Left lung (tissue), 10 donors: ENCODE results near the gene MC1R. TPM values are rescaled to one million over a fixed set of nuclear protein-coding genes. Genes with fewer than 3 reads are reported as not detected.
"Not testable (repeated sequence)": the region's sequence is repeated elsewhere in the genome, so short reads cannot be mapped to it uniquely, and the experiment has no call there.

Source experiments
- ATAC-seq: fragments of 200-7000 bp; cut with Tn5 transposase; one replicate; pipeline ENCODE4 v1.9.1; 2020; ENCODE audit warnings: moderate library complexity
- DNase-seq, 4 donors: peaks; one replicate each; pipeline ENCODE4 v3.0.0-alpha.2; 2013 to 2020
- H3K27ac ChIP-seq, 2 donors: fragments of 200-600 bp; sonication (generic) in 1 of 2; one replicate each; pipeline versions ENCODE4 v1.5.0 to v1.8.0; 2020 to 2021
- H3K27me3 ChIP-seq, 2 donors: fragments of 200-600 bp; sonication (generic) in 1 of 2; one replicate each; pipeline versions ENCODE4 v1.5.0 to v1.8.0; 2020 to 2021
- H3K36me3 ChIP-seq, 2 donors: fragments of 200-600 bp; sonication (generic) in 1 of 2; one replicate each; pipeline versions ENCODE4 v1.5.0 to v1.8.0; 2020 to 2021
- H3K4me1 ChIP-seq, 2 donors: fragments of 200-600 bp; one replicate each; pipeline ENCODE4 v1.8.0; 2021
- H3K4me3 ChIP-seq, 2 donors: fragments of 200-600 bp; sonication (generic) in 1 of 2; one replicate each; pipeline versions ENCODE4 v1.5.0 to v1.8.0; 2020 to 2021; ENCODE audit warnings: mild to moderate bottlenecking in 1 of 2
- H3K9me3 ChIP-seq, 2 donors: fragments of 200-600 bp; sonication (generic) in 1 of 2; one replicate each; pipeline versions ENCODE4 v1.5.0 to v1.8.0; 2020 to 2021
- CTCF ChIP-seq, 2 donors: fragments of 200-600 bp; sonication (generic) in 1 of 2; IDR thresholded peaks; one replicate each; pipeline versions ENCODE4 v1.5.0 to v1.8.0; 2021; ENCODE audit warnings: antibody characterized with exemption in 2 of 2
- intact Hi-C, 2 donors: fragments of 100-400 bp; cut with DNase I; formaldehyde crosslinking; loops; one replicate each; pipeline versions ENCODE4 v1.11.2 to v1.14.2; 2022
- polyA plus RNA-seq, 6 donors: library from polyadenylated mRNA; unstranded; fragments of 120-200 nt; gene quantifications; one replicate each; pipeline ENCODE4 v1.2.1, GENCODE V29; 2013; ENCODE audit not compliant: insufficient read length in 6 of 6
- total RNA-seq, 2 donors: library from RNA; stranded (reverse); fragmentation: NEBNext Ultra II Directional; extraction: Animal tissue kit (Norgen Biotek cat#: 25700); gene quantifications; one replicate each; pipeline ENCODE4 v1.2.1, GENCODE V29; 2021
- donor health status: DM: no; HTN: yes; CAD: no.
- donor health status: DM: no; HTN: no; CAD: no.

The MC1R gene
- total and polyA plus RNA-seq, 8 donors: 2.9 to 5.0 (median 3.4) TPM

GRCh38 chr16:89925596-89926079 lies 7.0 kb downstream of the MC1R start:
- TF ChIP-seq CTCF (IDR thresholded peaks at IDR 0.05): no peak
- intact Hi-C loops: no loop called here
- no peak for DNase-seq
- peak; percentile 0 for ATAC-seq
- Histone ChIP-seq H3K27me3 (peaks cover 6 to 97% of the 10 kb centered on the region in 2 donors), H3K36me3 (no peaks in the 10 kb centered on the region), H3K9me3 (no peaks in the 10 kb centered on the region), H3K4me1 (peaks cover 33 to 58% of the 10 kb centered on the region in 2 donors), H3K27ac (no peak overlapping the region), H3K4me3 (peak overlapping the region; percentile 47 to 54)

- Histone ChIP-seq H3K4me1 (peaks cover 0 to 3% of the 10 kb centered on the region in 2 donors), H3K27ac (no peak overlapping the region), H3K9me3 (no peaks in the 10 kb centered on the region), H3K27me3 (peaks cover 0 to 40% of the 10 kb centered on the region in 2 donors), H3K4me3 (no peak overlapping the region), H3K36me3 (no peaks in the 10 kb centered on the region)
- no peak for TF ChIP-seq CTCF (IDR thresholded peaks at IDR 0.05)
- DNase-seq (no peak), ATAC-seq (no peak)
- intact Hi-C loops: no loop called here
Observed at GRCh38 chr16:89931305-89931896, 12.7 kb downstream of the MC1R start.

- DNase-seq: no peak
- no peaks in the 10 kb centered on the region for H3K9me3 ChIP-seq
- TF ChIP-seq CTCF (IDR thresholded peaks at IDR 0.05): no peak
- no peaks in the 10 kb centered on the region for H3K36me3 ChIP-seq
- peaks cover 0 to 34% of the 10 kb centered on the region in 2 donors for H3K27me3 ChIP-seq
- H3K4me3 ChIP-seq: no peak overlapping the region
- intact Hi-C loops: no loop called here
- H3K4me1 ChIP-seq: no peaks in the 10 kb centered on the region
- ATAC-seq: no peak
- H3K27ac ChIP-seq: no peak overlapping the region
Observed at GRCh38 chr16:89931964-89932363, 13.3 kb downstream of the MC1R start.

- H3K36me3 ChIP-seq, H3K27ac ChIP-seq, DNase-seq, H3K4me1 ChIP-seq, H3K9me3 ChIP-seq, ATAC-seq, intact Hi-C loops, H3K4me3 ChIP-seq: not testable (repeated sequence)
- H3K27me3 ChIP-seq: peaks cover 0 to 14% of the 10 kb centered on the region in 2 donors
Observed at GRCh38 chr16:89934019-89934418, 15.4 kb downstream of the MC1R start.

- intact Hi-C loops: no loop called here
- Histone ChIP-seq H3K9me3 (no peaks in the 10 kb centered on the region), H3K36me3 (no peaks in the 10 kb centered on the region), H3K27me3 (peaks cover 0 to 8% of the 10 kb centered on the region in 2 donors), H3K27ac (no peak overlapping the region), H3K4me1 (no peaks in the 10 kb centered on the region), H3K4me3 (no peak overlapping the region)
- ATAC-seq (no peak), DNase-seq (peak in 1 of 4 donors; percentile 65)
- no peak for TF ChIP-seq CTCF (IDR thresholded peaks at IDR 0.05)
Observed at GRCh38 chr16:89934611-89935553, 16.2 kb downstream of the MC1R start.

- H3K36me3 ChIP-seq, intact Hi-C loops, H3K27me3 ChIP-seq, H3K4me3 ChIP-seq, H3K4me1 ChIP-seq, H3K9me3 ChIP-seq, H3K27ac ChIP-seq, ATAC-seq: not testable (repeated sequence)
- DNase-seq: peak in 1 of 4 donors; percentile 76
Observed at GRCh38 chr16:89935620-89936019, 17.0 kb downstream of the MC1R start.
